DMS 273 (cell line): Measurements from ENCODE around the gene BARX2.

Experiments used
- DNase-seq: peaks from one replicate; lab custom pipeline; 2025; ENCODE audit not compliant: unreplicated experiment; lab: John Stamatoyannopoulos, UW

The BARX2 gene

GRCh38 chr11:129435499-129436245 is 60.0 kb downstream of the BARX2 start:
- no peak for DNase-seq

DNA sequence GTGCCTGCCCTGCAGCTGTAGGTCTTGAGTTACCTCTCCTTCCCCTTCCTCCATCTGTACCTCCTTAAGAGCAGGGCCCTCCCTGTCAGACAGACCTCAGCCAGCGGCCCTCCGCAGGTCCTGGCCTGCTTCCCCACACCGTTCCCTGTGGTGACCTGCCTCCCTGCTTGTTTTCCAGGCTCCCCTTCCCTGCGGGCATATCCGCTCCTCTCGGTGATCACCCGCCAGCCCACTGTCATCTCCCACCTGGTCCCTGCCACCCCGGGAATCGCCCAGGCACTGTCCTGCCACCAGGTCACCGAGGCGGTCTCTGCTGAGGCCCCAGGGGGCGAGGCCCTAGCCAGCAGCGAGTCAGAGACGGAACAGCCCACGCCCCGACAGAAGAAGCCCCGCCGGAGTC is 60.9 kb downstream of the BARX2 start:
- no peak for DNase-seq

GRCh38 chr11:129440028-129440713 is 64.5 kb downstream of the BARX2 start:
- no peak for DNase-seq

- no peak for DNase-seq
Measured at GRCh38 chr11:129442171-129442570, 66.5 kb downstream of the BARX2 start.

- DNase-seq = no peak
Measured at GRCh38 chr11:129443276-129443675, 67.6 kb downstream of the BARX2 start.

- DNase-seq = no peak
Measured at GRCh38 chr11:129444274-129444673, 68.6 kb downstream of the BARX2 start.

DNA sequence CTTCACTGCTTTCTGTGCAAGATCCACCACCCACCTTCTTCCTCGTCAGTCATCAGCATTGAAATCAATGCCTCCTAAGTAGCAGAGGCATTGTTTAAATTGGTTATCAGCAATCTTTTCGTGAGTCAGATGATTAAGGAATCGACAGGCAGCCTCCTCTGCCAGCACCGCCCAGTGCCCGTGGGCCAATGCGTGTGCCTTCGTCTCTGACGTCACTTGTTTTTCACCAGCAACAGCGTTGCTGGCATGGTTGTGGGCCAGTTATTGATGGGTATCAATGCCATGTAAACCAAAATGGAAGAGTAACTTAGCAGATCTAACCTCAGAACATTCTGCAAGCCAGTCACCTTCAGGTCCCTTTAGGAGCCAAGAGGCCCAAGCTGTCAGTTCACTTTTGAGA is 69.6 kb downstream of the BARX2 start:
- no peak for DNase-seq

DNA sequence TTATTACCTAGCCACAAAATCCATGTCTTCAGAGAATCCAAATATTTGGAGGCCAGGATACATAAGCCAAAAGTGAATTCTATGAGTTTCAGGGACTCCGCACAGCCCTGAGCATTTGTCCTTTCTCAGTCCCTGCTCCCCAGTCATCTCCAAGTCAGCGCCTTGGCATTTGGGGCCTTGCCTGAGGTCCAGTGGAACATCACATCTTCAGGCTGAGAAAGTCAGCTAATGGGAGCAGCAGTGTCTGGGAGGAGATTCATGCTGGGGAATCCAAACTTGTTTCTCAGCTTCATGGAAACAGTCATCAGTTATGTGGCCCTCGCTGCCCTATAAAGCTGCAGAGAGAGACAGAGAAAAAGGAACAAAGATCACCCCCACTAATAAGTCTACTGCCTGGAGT is 70.9 kb downstream of the BARX2 start:
- DNase-seq = no peak

DNA sequence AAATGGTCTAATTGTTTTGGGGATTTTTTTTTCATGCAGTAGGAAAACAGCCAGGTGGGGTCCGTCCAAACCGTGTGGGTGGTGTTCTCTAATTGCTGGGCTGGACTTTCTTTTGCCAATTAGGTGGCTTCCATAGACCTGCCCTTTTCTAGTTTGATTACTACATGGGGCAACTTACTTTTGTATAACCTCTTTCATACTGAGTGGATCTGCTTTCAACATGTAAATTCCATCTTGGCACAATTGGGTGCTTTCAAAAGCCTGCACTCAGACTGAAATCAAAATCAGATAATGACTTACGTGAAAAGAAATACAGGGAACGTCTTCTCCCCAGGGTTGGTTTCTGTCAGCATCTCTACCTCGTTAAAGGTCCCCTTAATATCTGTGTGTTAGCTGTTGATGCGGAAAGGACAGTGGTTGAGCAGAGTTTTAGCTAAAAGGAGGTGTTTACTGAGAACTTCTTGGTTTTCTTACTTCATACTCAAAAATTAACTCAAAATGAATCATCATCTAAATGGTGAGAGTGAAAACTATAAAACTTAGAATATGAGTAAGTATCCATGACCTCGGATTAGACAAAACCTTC is 72.1 kb downstream of the BARX2 start:
- DNase-seq = no peak

DNA sequence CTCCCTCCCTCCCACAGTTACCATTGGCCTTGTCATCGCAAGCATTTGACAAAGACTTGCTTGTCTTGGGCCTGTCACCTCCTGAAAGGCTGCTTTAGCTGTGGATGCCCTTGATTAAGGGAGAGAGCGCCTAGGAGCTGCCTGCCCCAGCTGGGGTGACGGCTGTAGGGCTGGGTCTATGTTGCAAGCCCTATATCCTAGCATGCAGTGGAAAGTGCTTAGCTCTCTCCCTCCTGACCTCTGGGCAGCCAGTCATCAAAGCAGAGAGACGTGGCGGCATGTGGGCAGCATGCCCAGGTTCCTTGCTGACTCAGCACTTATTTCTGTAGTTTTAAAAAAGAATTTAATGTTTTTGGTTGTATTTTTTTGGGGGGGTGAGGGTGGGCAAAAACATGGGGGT is 75.9 kb downstream of the BARX2 start:
- no peak for DNase-seq

DNA sequence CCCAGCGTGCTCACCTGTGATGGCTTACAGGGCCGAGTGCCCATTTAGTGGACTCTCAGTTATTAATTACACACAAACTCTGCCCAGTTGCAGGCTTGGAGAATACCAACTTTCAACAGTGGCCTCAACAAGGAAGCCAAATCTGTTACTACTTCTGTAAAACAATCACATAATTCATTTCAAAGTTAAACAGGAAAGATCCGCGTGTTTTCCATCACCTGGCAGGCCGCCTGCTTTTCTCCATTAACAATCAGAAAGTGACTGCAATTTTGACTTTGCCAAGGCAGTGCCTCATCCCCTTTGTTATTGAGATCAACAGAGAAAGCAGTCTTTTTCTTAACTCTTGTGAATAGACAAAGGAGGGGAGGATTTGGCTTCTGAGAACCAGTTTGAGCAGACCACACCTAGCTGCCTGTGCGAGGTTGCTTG is 77.7 kb downstream of the BARX2 start:
- no peak for DNase-seq

DNA sequence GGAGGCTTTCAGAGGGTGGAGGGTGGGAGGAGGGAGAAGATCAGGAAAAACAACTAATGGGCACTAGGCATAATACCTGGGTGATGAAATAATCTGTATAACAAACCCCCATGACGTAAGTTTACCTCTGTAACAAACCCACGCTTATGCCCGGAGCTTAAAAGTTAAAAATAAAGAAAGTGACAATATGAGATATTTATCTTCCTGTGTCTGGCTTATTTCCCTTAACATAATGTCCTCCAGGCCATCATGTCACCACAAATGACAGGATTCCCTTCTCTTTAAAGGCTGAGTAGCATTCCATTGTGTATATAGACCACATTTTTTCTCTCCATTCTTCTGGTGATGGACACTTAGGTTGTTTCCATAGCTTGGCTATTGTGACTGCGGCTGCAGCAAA is 79.5 kb downstream of the BARX2 start:
- DNase-seq = no peak

GRCh38 chr11:129455756-129456655 is 80.4 kb downstream of the BARX2 start:
- DNase-seq = no peak

- DNase-seq = no peak
Measured at GRCh38 chr11:129457321-129457720, 81.7 kb downstream of the BARX2 start.

DNA sequence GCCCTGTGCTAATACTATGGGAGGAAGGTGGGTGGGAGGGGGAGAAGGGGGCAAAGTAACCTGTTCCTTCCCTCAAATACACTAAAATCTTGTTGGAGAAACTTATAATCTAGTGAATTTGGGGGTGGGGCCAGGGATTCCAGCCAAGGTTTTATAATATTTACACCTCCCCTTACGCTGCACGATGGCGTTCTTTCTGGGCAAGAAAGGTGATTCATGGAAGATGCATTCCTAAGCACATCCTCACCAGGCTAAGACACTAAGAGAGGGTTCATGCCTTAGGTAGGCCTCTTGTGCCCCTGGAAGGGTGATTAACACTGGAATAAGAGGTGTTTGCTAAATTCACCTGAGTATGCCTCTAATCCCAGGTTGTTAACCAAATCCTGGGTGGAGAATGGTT is 82.6 kb downstream of the BARX2 start:
- no peak for DNase-seq

DNA sequence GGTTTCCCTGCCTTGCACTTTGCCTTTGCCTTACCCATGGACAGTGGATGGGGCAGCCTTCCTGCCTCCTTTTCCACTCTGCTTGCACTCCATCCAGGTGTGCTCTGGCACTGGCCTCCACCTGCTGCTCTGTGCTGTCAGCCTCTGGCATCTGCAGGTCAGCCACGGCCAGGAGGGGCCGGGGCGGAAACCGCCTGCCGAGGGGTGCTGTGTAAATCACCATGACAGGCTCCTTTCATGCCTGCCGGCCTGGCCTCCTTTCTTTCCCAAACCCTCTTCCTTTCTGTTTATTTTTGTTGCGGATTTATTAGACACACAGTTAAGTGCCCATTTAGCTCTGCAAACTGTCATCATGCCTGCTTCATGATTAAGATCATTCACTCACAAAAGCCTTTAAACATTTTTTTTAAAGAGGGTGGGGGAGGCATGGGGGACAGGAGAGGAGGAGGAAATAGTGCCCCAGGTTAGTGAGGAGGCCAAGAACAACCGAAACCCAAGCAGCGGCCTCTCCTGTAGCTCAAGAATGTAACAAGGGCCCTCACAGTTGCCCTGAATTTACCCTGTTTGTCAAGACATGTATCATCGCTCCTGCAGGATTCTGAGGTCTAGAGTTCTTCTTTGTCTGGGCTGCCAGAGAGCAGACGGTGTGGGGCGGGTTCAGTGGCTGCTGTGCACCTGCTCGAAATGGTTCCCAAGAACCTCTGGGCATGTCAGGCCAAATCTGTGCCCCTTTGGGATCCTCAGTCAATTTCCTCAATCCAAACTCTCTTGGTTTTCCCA is 83.3 kb downstream of the BARX2 start:
- DNase-seq = no peak

DNA sequence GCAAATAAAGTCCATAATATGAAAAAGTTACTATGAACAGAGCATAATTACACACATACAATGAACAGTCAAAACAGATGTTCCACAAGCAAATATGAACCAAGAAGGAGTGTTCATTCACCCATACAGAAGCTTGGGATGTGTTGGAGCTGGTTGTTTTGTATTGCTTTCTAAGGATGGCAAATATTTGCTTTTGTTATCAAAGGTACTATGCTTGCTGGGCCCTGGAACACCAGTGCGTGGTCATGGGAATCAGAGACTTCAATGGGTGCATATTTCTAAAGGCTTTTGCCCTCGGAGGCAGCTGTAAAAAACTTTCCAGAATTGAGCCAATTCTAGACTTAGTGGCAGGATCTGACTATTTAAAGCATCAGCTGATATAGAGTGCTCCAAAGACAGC is 85.1 kb downstream of the BARX2 start:
- no peak for DNase-seq

DNA sequence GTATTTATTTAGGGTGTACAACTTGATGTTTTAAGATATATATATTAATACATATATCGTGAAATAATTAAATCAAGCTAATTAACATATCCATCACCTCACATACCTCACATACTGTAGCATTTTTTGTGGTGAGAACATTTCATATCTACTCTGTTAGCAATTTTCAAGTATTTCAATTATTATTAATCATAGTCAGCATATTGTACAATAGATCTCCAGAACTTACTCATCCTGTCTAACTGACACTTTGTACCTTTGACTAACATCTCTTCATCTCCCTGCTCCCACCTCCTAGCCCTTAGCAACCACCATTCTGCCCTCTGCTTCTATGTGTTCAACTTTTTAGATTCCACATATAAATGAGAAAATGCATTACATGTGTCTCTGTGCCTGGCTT is 108.4 kb downstream of the BARX2 start:
- DNase-seq = no peak

GRCh38 chr11:129489249-129489648 is 113.6 kb downstream of the BARX2 start:
- no peak for DNase-seq

DNA sequence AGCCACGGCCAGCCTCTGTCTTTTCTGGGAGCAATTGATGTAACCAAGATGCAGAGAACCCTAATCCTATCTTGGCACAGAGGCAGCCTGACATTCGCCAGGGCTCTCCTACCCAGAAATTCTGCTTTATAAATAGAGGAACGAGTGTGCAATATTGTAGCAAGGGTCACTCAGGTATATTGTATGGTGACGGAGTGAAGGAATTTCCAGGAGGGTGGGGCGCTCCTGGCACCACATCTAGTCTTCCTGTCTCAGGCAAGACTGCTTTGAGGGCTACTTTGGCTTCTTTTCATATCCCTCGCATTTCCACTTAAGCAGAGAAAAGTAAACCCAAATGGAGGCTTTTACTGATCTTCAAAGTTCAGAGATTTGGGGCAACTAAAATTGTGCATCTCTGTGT is 114.4 kb downstream of the BARX2 start:
- no peak for DNase-seq

GRCh38 chr11:129493746-129494145 is 118.1 kb downstream of the BARX2 start:
- no peak for DNase-seq
